Bronchial epithelial cell (primary cell): ENCODE measurements around the gene CACNA2D1. TPM values are rescaled to one million over a fixed set of nuclear protein-coding genes. Genes with fewer than 3 reads are reported as not detected.
A peak's percentile ranks its signal among the peaks of the same experiment; 100 is the strongest.

Experiments
- DNase-seq: peaks from one replicate; pipeline ENCODE4 v3.0.0-alpha.2; 2010; ENCODE audit warnings: low read depth
- FAIRE-seq: peaks from 2 replicates; lab custom pipeline; 2011; peaks lifted over from hg19 to GRCh38; lab: Jason Lieb, UNC
- H3K27me3 ChIP-seq: 2 replicates; pipeline ENCODE4 v1.5.1; 2011; ENCODE audit warnings: low read length; ENCODE audit not compliant: control insufficient read depth, insufficient read depth
- H3K36me3 ChIP-seq: 2 replicates; pipeline ENCODE4 v1.5.1; 2011; ENCODE audit warnings: low read length; ENCODE audit not compliant: control insufficient read depth, insufficient read depth
- H3K4me3 ChIP-seq: 2 replicates; pipeline ENCODE4 v1.5.1; 2011; ENCODE audit warnings: mild to moderate bottlenecking, low read depth, low read length, control low read depth
- CTCF ChIP-seq: IDR thresholded peaks from 2 replicates; pipeline ENCODE4 v1.5.1; 2011; ENCODE audit warnings: mild to moderate bottlenecking, moderate library complexity, low read length, control low read depth, inconsistent platforms; ENCODE audit not compliant: insufficient read depth, severe bottlenecking
- total RNA-seq: library from RNA; depleted of rRNA; stranded (reverse); fragments of >200 nt; gene quantifications from 2 replicates; pipeline ENCODE4 v1.2.1, GENCODE V29; 2014

Gene CACNA2D1
- total RNA-seq, 1 donor from 2014 or later, result 1.1 TPM

GRCh38 chr7:82156168-82156567 is 287.4 kb downstream of the CACNA2D1 start:
- Histone ChIP-seq H3K27me3 (no peaks in the 10 kb centered on the region), H3K36me3 (no peaks in the 10 kb centered on the region), H3K4me3 (no peak overlapping the region)
- FAIRE-seq, result no peak
- no peak for TF ChIP-seq CTCF
- no peak for DNase-seq

- Histone ChIP-seq H3K4me3 (no peak overlapping the region), H3K36me3 (no peaks in the 10 kb centered on the region), H3K27me3 (no peaks in the 10 kb centered on the region)
- FAIRE-seq (no peak), DNase-seq (no peak)
- no peak for TF ChIP-seq CTCF
These were observed 288.8 kb downstream of the CACNA2D1 start for GRCh38 chr7:82154728-82155127.

- Histone ChIP-seq H3K4me3 (no peak overlapping the region), H3K27me3 (no peaks in the 10 kb centered on the region), H3K36me3 (no peaks in the 10 kb centered on the region)
- TF ChIP-seq CTCF, result no peak
- FAIRE-seq (no peak), DNase-seq (no peak)
These were observed 289.8 kb downstream of the CACNA2D1 start for GRCh38 chr7:82153776-82154175.

GRCh38 chr7:82152858-82153257 is 290.7 kb downstream of the CACNA2D1 start:
- no peaks in the 10 kb centered on the region for H3K36me3 ChIP-seq
- TF ChIP-seq CTCF, result no peak
- DNase-seq (no peak), FAIRE-seq (no peak)
- H3K4me3 ChIP-seq, result no peak overlapping the region
- no peaks in the 10 kb centered on the region for H3K27me3 ChIP-seq

GRCh38 chr7:82146491-82146890 is 297.1 kb downstream of the CACNA2D1 start:
- TF ChIP-seq CTCF, result no peak
- FAIRE-seq (no peak), DNase-seq (no peak)
- no peaks in the 10 kb centered on the region for H3K27me3 ChIP-seq
- H3K36me3 ChIP-seq, result no peaks in the 10 kb centered on the region
- no peak overlapping the region for H3K4me3 ChIP-seq

GRCh38 chr7:82142263-82142864 is 301.2 kb downstream of the CACNA2D1 start:
- FAIRE-seq (no peak), DNase-seq (peak; percentile 4)
- H3K4me3 ChIP-seq, result no peak overlapping the region
- H3K36me3 ChIP-seq, result no peaks in the 10 kb centered on the region
- TF ChIP-seq CTCF, result no peak
- H3K27me3 ChIP-seq, result no peaks in the 10 kb centered on the region
